ENCODE results near the gene GALNS.

Gene GALNS

GRCh38 chr16:88835818-88836217 is 20.9 kb downstream of the GALNS start:
- H3K4me1 ChIP-seq (ENCODE audit: insufficient read depth, low read length, severe bottlenecking), result no peaks in the 10 kb centered on the region

GRCh38 chr16:88835383-88835782 is 21.4 kb downstream of the GALNS start:
- H3K9ac ChIP-seq (ENCODE audit: low read length), result no peak overlapping the region
- H3F3A ChIP-seq (ENCODE audit: insufficient read depth, low read length), result no peaks in the 10 kb centered on the region
- no peak overlapping the region for H2AFZ ChIP-seq (ENCODE audit: low read length)
- H3K9me3 ChIP-seq (ENCODE audit: low read length), result no peaks in the 10 kb centered on the region
- H3K4me2 ChIP-seq (ENCODE audit: low read length), result no peak overlapping the region
- no peaks in the 10 kb centered on the region for H3K27me3 ChIP-seq (ENCODE audit: insufficient read depth, low read length)
- no peaks in the 10 kb centered on the region for H4K20me1 ChIP-seq (ENCODE audit: insufficient read depth, low read length)
- H3K36me3 ChIP-seq (ENCODE audit: insufficient read depth, low read length), result no peaks in the 10 kb centered on the region
- H3K4me1 ChIP-seq (ENCODE audit: insufficient read depth, low read length, severe bottlenecking), result no peaks in the 10 kb centered on the region
- no peak overlapping the region for H3K4me3 ChIP-seq (ENCODE audit: low read depth, low read length, poor library complexity, severe bottlenecking)
- TF ChIP-seq EZH2 (IDR thresholded peaks at IDR 0.05; ENCODE audit: borderline replicate concordance, low read length) (no peak), CTCF (IDR thresholded peaks at IDR 0.05; ENCODE audit: low read length) (no peak)
- no peaks in the 10 kb centered on the region for H3K9me2 ChIP-seq (ENCODE audit: low read depth, low read length)
- no peaks in the 10 kb centered on the region for H3K79me2 ChIP-seq (ENCODE audit: insufficient read depth, low read length)
- no peak overlapping the region for H3K27ac ChIP-seq (ENCODE audit: low read depth, low read length, poor library complexity, severe bottlenecking)

More at GRCh38 chr16:88835818-88836217, 20.9 kb downstream of the GALNS start:
- H3K4me3 ChIP-seq (ENCODE audit: low read depth, low read length, poor library complexity, severe bottlenecking), result no peak overlapping the region
- H3K9me3 ChIP-seq (ENCODE audit: low read length), result no peaks in the 10 kb centered on the region
- H3K9me2 ChIP-seq (ENCODE audit: low read depth, low read length), result no peaks in the 10 kb centered on the region
- H3K27ac ChIP-seq (ENCODE audit: low read depth, low read length, poor library complexity, severe bottlenecking), result no peak overlapping the region
- H3K36me3 ChIP-seq (ENCODE audit: insufficient read depth, low read length), result no peaks in the 10 kb centered on the region
- no peak overlapping the region for H2AFZ ChIP-seq (ENCODE audit: low read length)
- TF ChIP-seq CTCF (IDR thresholded peaks at IDR 0.05; ENCODE audit: low read length) (no peak), EZH2 (IDR thresholded peaks at IDR 0.05; ENCODE audit: borderline replicate concordance, low read length) (no peak)
- no peaks in the 10 kb centered on the region for H3F3A ChIP-seq (ENCODE audit: insufficient read depth, low read length)
- no peaks in the 10 kb centered on the region for H3K79me2 ChIP-seq (ENCODE audit: insufficient read depth, low read length)
- no peaks in the 10 kb centered on the region for H4K20me1 ChIP-seq (ENCODE audit: insufficient read depth, low read length)
- H3K9ac ChIP-seq (ENCODE audit: low read length), result no peak overlapping the region
- H3K4me2 ChIP-seq (ENCODE audit: low read length), result no peak overlapping the region
- no peaks in the 10 kb centered on the region for H3K27me3 ChIP-seq (ENCODE audit: insufficient read depth, low read length)

DNA sequence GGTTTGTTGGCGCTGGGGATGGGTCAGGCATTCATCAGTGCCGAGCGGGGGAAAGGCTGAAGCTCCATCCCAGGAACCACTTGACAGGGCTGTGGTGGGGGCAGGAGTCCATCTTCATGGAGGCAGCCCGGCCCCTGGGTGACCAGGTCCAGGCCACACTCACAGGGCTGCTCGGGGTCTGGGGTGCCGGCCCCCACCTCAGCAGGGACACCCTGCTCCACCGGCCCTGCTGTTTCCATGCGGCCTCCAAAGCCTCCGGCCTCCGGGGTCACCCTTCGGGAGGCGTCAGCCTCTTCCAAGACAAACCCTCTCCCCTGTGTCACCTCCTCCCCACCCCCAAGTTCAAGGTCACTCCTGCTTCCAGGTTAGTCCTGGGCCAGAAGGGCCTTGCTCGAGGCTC is 22.1 kb downstream of the GALNS start:
- H3K4me2 ChIP-seq (ENCODE audit: low read length), result no peak overlapping the region
- H3K79me2 ChIP-seq (ENCODE audit: insufficient read depth, low read length), result no peaks in the 10 kb centered on the region
- H3K27me3 ChIP-seq (ENCODE audit: insufficient read depth, low read length), result no peaks in the 10 kb centered on the region
- H3K9me3 ChIP-seq (ENCODE audit: low read length), result no peaks in the 10 kb centered on the region
- no peaks in the 10 kb centered on the region for H3K36me3 ChIP-seq (ENCODE audit: insufficient read depth, low read length)
- no peaks in the 10 kb centered on the region for H4K20me1 ChIP-seq (ENCODE audit: insufficient read depth, low read length)
- no peak overlapping the region for H3K27ac ChIP-seq (ENCODE audit: low read depth, low read length, poor library complexity, severe bottlenecking)
- no peak overlapping the region for H3K4me3 ChIP-seq (ENCODE audit: low read depth, low read length, poor library complexity, severe bottlenecking)
- H3K4me1 ChIP-seq (ENCODE audit: insufficient read depth, low read length, severe bottlenecking), result no peaks in the 10 kb centered on the region
- H2AFZ ChIP-seq (ENCODE audit: low read length), result no peak overlapping the region
- no peak overlapping the region for H3K9ac ChIP-seq (ENCODE audit: low read length)
- H3F3A ChIP-seq (ENCODE audit: insufficient read depth, low read length), result no peaks in the 10 kb centered on the region
- no peaks in the 10 kb centered on the region for H3K9me2 ChIP-seq (ENCODE audit: low read depth, low read length)
- no peak for TF ChIP-seq EZH2 (IDR thresholded peaks at IDR 0.05; ENCODE audit: borderline replicate concordance, low read length)
- no peak for TF ChIP-seq CTCF (IDR thresholded peaks at IDR 0.05; ENCODE audit: low read length)

Data from OCI-LY1 (cell line).